HG03060 (cell line): Measurements from ENCODE around the gene LNX1.
"Not testable (repeated sequence)": the region's sequence is repeated elsewhere in the genome, so short reads cannot be mapped to it uniquely, and the experiment has no call there.

Source experiments
- ATAC-seq: cut with Tn5 transposase; IDR thresholded peaks from one replicate; pipeline ENCODE4 v1.9.1; 2021; ENCODE audit warnings: low read depth, moderate number of reproducible peaks; ENCODE audit not compliant: unreplicated experiment

LNX1 gene

GRCh38 chr4:53477636-53478035 lies 113.7 kb downstream of the LNX1 start:
- ATAC-seq, result no peak

GRCh38 chr4:53477038-53477565 lies 114.2 kb downstream of the LNX1 start:
- no peak for ATAC-seq

GRCh38 chr4:53476232-53477037 lies 114.9 kb downstream of the LNX1 start:
- no peak for ATAC-seq

GRCh38 chr4:53466576-53466975 lies 124.7 kb downstream of the LNX1 start:
- ATAC-seq, result not testable (repeated sequence)

GRCh38 chr4:53465891-53466290 lies 125.4 kb downstream of the LNX1 start:
- no peak for ATAC-seq

- ATAC-seq, result no peak
These were observed 126.0 kb downstream of the LNX1 start for GRCh38 chr4:53465281-53465680.

- ATAC-seq, result no peak
These were observed 127.9 kb downstream of the LNX1 start for GRCh38 chr4:53463340-53463739.

GRCh38 chr4:53461244-53461643 lies 130.0 kb downstream of the LNX1 start:
- no peak for ATAC-seq

- ATAC-seq, result no peak
These were observed 131.7 kb downstream of the LNX1 start for GRCh38 chr4:53459548-53459947.

- no peak for ATAC-seq
These were observed 135.1 kb downstream of the LNX1 start for GRCh38 chr4:53456178-53456577.

- no peak for ATAC-seq
These were observed 135.5 kb downstream of the LNX1 start for GRCh38 chr4:53455766-53456165.

- ATAC-seq, result no peak
These were observed 137.9 kb downstream of the LNX1 start for GRCh38 chr4:53453385-53453784.

- ATAC-seq, result no peak
These were observed 140.5 kb downstream of the LNX1 start for GRCh38 chr4:53450773-53451172.

GRCh38 chr4:53444954-53445353 lies 146.3 kb downstream of the LNX1 start:
- ATAC-seq, result no peak

GRCh38 chr4:53441564-53441963 lies 149.7 kb downstream of the LNX1 start:
- no peak for ATAC-seq

GRCh38 chr4:53436251-53436650 lies 155.0 kb downstream of the LNX1 start:
- ATAC-seq, result no peak

GRCh38 chr4:53432528-53433424 lies 158.5 kb downstream of the LNX1 start:
- peak; percentile 59 for ATAC-seq

- ATAC-seq, result no peak
These were observed 160.2 kb downstream of the LNX1 start for GRCh38 chr4:53431052-53431451.

GRCh38 chr4:53427366-53427765 lies 163.9 kb downstream of the LNX1 start:
- ATAC-seq, result no peak

- no peak for ATAC-seq
These were observed 167.0 kb downstream of the LNX1 start for GRCh38 chr4:53424280-53424679.

- no peak for ATAC-seq
These were observed 168.9 kb downstream of the LNX1 start for GRCh38 chr4:53422367-53422766.
